ENCODE data around the gene TBC1D1.

TBC1D1 gene

DNA sequence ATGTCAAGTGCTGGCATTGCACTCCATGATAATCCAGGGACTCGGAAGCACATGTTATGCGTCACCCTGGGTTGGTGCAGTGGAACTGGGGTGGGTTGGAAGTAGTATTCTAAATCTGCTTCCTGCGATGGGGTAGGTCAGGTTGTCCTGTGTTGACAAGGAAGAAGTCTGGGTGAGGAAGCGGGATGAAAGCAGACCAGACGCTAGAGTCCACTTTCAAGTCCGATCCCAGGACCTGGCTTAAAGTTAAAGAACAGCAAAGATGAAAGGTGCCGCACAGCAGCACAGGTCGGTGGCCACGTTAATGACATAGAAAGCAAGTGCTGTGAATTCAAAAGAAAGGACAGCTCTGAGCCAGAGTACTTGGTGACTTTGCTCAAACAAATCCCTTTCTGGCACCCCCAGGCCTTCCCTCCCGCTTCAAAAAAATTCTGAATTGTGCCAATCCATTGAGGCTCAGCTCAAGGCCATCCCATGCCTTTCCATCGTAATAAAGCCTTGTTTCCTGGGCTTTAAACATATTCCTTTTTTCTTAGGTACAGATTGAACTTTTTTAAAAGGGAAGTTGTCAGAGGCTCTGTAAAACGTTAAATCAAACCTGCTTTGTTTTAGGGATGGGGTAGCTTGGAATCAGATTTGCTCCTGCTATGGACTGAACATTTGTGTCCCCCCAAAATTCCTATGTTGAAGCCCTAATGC is 187.1 kb downstream of the TBC1D1 start:
- no peak overlapping the region for H3K27ac ChIP-seq
- TF ChIP-seq ZFX (IDR thresholded peaks at IDR 0.05) (no peak), CTCF (conservative IDR thresholded peaks at IDR 0.05) (no peak)

GRCh38 chr4:38078590-38079421 is 187.9 kb downstream of the TBC1D1 start:
- TF ChIP-seq CTCF (conservative IDR thresholded peaks at IDR 0.05) (no peak), ZFX (IDR thresholded peaks at IDR 0.05) (no peak)
- no peak overlapping the region for H3K27ac ChIP-seq

GRCh38 chr4:38080061-38080974 is 189.4 kb downstream of the TBC1D1 start:
- no peak overlapping the region for H3K27ac ChIP-seq
- TF ChIP-seq ZFX (IDR thresholded peaks at IDR 0.05) (no peak), CTCF (conservative IDR thresholded peaks at IDR 0.05) (no peak)

- TF ChIP-seq ZFX (IDR thresholded peaks at IDR 0.05) (no peak), CTCF (conservative IDR thresholded peaks at IDR 0.05) (no peak)
- no peak overlapping the region for H3K27ac ChIP-seq
These were observed 191.1 kb downstream of the TBC1D1 start for GRCh38 chr4:38082021-38082420.

DNA sequence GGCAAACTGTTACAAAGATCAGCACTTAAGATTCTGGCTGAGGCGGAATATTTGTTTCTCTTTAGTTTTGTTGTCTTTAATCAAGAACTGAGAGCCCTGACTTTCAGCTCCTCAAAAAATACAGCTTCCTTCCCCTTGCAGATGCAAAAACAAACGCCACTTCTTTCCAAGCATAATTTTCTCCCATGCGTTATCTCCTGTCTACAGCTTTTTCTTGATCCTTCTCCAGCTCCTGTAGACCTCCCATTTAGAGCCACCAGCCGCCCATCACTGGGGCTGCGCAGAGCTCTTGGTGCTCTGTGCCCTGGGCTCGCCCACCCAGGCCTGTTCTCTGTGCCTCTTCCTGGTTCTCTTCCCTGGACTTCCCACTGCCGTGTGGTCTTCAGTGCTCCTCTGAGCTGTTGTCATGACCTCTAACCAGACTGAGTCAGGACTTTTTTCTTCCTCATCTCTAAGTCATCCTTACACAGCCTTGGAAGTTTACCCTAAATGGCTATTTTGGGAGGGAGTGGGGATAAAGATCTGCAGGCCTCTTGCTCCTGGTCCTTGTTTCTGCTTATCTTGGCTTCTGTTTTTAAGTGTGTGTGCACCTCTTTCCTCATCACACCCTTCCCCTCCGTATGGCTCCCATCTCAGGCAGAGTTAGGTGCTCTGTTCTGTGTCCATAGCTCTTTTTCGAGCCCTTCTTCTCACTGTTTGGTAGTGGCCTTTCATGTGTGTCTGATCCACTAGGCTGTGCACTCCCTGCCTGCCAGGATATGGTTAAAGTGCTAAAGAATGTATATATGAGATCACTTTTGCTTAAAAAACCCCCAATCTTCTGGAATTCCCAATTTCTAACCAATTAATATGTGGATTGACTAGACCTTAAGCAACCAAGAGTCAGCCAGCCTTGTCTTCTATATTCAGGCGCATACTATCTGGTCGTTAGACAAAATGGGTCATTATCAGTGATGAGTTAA is 191.8 kb downstream of the TBC1D1 start:
- H3K27ac ChIP-seq: no peak overlapping the region
- TF ChIP-seq ZFX (IDR thresholded peaks at IDR 0.05): no peak
- TF ChIP-seq CTCF (conservative IDR thresholded peaks at IDR 0.05): no peak

DNA sequence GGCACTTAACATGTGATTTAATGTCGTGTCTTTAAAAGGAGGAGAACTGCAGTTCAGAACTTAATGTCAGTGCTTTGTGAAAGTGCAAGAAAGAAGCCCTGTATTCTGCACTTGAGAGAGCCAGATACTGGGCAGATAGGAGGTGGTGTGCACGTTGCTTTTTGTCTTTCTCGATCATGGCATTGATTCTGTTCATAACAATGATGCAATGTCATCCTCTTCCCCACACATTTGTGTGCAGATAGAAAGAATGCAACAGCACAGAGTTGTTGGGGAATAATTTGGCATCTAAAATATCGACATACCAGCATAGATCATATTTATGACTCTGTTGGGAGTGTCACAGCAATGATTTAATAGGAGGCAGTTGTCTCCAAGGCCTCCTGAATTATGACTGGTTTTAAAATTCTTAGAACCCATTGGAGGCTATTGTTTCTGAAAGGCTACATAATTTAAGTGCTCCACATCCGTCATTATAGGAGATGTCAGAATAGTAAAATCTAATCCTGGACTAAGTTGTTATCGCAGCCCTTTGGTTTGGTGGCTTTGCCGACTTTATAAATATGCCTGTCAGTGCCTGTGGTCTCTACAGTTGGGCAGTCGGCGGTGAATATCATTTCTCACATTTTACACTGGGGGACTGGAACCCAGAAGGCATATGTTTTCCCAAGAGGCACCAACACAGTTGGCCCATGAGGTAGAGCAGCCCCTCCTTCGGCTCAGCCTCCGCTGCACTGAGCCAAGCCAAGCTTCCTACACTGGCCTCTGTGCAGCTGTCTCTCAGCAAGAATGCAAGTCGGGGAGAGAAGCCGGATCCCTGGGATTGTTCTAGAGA is 194.2 kb downstream of the TBC1D1 start:
- no peak for TF ChIP-seq CTCF (conservative IDR thresholded peaks at IDR 0.05)
- TF ChIP-seq ZFX (IDR thresholded peaks at IDR 0.05): no peak
- no peak overlapping the region for H3K27ac ChIP-seq
